GM19328 (cell line): ENCODE measurements around the gene TTC34.

ENCODE experiments used
- ATAC-seq: cut with Tn5 transposase; IDR thresholded peaks from one replicate; pipeline ENCODE4 v1.9.1; 2021; ENCODE audit warnings: mild to moderate bottlenecking, moderate library complexity; ENCODE audit not compliant: unreplicated experiment

Gene TTC34

DNA sequence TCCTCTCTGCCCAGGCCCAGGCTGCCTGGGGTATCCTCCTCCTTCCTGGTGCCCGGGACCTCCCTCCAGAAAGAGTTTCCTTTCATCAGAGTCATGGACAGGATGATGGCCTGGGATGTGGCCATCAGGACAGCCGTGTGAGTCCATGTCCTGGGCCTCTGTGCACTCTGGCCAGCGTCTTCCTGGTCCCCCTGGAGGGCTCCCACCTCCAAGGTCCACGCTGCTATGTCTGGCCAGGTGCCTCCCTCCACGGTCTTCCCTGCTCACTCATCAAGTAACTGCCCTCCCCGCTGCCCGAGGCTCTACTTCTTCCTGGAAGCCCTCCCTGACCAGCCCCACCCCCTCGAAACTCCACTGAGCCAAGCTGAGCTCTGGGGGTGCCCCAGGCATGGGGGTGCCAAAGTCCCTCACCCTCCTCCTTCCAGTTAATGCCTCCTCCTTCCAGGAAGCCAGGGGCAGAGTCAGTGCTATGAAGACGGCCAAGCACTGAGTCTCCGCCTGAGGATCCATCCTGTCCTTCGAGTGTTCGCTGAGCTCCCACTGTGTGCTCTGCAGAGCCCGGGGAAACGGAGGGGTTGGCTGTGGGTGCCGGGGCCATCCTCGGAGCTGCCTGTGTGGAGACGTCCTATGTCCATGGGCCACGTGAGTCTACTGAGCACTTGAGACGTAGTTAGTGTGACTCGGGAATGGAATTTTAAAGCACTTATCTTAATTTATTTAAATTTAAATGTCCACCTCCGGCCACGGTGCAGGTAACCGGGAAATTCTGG, 28.5 kb upstream of the TTC34 start:
- ATAC-seq, result no peak

- no peak for ATAC-seq
Measured at GRCh38 chr1:2828586-2829250, 27.2 kb upstream of the TTC34 start.

DNA sequence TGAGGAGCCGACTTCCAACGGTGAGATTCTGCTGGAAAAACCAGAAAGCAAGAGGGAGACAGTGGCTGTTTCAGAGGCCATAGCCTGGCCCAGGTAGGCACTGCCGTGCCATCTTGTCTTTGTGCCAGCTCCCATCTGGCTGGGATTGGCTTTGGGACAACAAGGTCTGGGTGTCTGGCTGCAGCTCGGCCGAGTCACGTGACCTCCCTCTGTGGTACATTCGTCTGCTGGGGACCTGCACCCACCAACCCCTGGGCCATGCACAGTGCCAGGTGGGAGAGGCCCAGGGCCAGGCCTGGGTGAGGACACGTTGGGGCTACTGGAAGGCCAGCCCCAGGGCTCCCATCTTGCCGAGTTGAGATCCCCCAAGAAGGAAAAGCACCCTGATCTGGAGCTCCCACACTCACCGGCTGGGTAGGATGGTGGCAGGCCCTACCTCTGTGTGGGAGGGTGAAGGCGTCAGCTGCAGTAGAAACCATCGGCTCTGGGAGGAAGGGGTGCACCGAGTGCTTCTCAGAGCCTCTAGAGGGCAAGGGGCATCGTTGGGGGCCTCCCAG, 25.3 kb upstream of the TTC34 start:
- ATAC-seq, result no peak

DNA sequence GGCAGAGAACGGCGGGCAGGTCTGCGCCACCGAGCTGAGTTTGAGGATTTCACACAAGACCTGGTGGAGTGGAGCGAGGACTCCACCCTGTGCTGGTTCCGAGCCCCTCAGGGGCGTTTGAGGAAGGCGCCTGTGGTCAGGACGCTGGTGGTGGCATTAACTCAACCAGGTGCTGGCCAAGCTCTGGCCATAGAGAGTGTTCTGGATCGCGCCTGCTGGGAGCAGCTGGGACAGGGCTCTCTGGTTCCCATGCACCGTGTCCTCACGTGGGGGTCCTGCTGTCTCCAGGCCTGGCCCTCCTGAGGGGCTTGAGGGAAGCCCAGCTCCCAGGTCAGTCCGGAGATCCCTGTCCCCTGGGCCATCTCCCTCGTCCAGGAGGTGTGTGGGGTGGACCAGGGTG, 24.8 kb upstream of the TTC34 start:
- ATAC-seq, result no peak

DNA sequence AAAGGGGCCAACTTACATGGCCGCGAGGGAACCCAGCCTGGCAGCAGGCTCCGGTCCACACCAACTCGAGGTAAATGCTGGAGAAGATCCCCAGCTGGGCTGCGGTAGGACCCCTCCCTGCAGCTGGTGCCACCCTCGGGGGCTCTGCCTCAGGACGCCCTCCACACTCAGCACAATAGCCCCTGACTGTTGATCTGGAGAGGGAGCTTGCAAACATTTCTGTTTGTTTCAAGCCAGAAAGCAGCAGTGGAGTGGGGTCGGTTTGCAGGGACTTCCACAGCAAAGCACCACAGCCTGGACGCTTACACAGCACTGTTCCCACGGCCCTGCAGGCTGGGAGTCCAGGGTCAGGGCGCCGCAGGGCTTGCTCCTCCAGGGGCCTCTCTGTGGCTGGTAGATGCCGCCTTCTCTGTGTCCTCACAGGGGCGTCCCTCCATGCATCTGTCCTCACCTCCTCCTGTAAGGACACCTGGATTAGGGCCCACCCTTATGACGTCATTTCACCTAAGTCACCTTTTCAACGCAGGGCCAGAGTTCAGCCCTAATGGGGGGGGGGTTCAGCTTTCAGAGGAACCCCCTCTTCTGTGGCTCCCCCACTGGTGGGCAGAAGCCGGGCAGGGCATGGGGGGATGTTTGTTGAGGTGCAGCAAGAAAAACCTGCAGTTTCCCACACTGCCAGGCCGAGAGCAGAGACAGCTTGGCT, 24.1 kb upstream of the TTC34 start:
- ATAC-seq, result no peak

- ATAC-seq, result no peak
Measured at GRCh38 chr1:2824999-2825398, 23.5 kb upstream of the TTC34 start.

DNA sequence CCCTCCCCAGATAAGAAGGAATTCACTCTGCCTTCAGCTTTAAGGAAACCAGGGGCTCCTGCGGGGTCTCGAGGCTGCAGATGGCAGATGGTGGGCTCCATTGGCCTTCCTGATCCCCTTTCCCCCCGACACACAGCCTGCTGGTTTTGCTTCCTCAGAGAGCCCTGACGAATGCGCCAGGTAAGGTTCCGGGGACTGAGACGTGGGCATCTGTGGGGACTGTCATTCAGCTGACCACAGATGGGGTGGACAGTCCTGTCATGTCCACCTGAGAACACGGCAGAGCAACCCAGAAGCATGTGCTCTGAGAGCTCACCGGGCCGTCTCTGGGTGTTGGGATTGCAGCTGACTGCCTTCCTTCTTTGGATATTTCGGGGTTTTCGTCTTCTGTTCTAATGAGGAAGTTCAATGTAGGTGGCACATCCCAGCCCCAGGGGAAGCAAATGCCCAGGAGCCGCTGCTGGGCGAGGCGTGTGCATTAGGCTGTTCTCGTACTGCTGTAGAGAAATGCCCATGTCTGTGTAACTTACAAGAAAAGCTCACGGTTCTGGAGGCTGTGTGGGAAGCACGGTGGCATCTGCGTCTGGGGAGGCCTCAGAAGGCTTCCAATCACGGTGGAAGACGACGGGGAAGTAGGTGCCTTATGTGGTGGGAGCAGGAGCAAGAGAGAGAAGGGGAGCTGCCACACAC, 22.6 kb upstream of the TTC34 start:
- ATAC-seq, result no peak

- no peak for ATAC-seq
Measured at GRCh38 chr1:2822621-2823145, 21.2 kb upstream of the TTC34 start.

DNA sequence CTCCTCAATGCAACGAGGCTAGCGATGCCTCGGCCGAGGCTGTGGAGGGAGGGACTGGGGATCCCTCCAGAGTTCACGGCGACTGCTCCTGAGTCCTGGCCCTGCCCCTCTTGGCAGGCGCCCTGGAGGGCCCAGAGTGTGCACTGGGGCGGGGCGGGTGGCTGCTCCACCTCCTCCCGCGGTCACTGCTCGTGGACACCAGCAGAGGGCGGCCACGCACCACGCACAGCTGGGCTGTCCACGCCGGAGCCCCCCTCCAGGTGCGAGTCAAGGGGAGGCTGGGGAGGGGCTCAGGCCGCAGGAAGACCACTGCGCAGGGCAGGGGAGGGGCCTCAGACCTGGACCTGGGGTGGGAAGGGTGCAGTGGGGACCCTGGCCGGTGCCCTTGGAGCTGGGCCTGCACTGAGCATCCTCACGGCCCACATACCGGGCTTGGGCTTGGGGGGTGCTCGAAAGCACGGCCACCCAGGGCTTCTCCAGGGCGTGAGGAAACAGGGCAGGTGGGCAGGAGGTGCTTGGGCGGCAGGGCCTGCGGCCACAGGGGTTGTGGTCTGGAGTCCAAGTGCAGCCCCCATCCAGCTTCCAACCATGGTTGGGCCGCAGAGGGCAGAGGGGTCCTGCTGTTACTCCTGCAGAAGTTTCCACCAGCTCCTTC, 20.6 kb upstream of the TTC34 start:
- ATAC-seq, result no peak

- no peak for ATAC-seq
Measured at GRCh38 chr1:2821373-2821955, 20.0 kb upstream of the TTC34 start.

GRCh38 chr1:2820731-2821372, 19.4 kb upstream of the TTC34 start:
- ATAC-seq, result no peak

GRCh38 chr1:2819831-2820730, 18.6 kb upstream of the TTC34 start:
- ATAC-seq, result no peak

- no peak for ATAC-seq
Measured at GRCh38 chr1:2819429-2819828, 17.9 kb upstream of the TTC34 start.

DNA sequence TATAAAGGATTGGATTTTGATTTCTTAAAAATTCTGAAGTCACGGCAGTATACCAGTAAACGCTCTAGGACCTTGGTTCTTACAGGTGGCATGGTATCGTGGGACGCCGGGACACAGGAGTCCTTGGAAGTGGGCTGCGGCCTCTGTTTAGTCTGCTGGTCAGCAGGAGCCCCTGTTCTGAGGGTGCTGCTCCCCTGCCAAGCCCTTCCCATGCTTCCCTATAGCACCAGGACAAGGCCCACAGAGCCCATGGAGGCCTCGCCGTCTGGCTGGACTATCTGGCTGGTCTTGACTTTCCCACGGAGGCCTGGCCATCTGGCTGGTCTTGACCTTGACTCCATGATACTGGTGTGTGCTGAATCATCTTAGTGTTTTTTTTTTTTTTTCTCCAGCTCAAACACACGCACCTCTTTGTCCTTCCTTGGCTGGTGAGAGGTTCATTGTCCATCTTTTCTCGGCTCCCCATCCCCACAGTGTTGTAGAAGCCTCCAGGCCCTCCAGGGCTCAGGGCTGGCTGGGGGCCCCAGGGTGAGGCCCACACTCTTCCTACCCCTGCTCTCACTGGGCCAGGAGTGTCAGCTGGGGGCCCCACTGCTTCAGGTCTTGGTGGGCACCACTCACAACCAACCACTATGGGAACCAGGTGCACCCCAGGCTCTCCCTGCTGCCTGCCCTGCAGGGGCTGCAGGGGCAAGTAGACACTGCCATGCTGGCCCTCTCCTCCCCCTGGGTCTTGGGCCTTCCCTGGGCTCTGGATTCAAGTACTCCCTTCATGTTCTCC, 16.5 kb upstream of the TTC34 start:
- ATAC-seq, result no peak

GRCh38 chr1:2816786-2817185, 15.3 kb upstream of the TTC34 start:
- no peak for ATAC-seq

DNA sequence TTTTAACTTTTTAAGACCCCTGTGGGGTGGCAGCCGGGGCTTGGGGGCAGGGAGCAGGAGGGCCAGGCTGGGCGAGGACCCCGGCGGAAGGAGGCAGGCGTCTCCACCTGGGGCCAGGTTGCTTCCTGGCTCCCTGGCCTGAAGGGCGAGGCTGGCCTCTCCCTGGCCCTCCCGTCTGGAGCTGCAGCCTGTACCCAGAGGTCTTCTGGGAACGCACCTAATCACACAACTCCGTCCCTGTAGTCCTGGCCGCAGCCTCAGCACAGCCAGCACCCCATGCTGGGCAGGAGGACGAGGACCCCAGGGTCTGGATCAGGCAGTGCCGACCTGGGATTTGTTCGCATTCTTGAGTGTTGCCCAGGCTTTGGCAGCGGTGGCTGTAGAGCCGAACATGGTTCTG, 14.1 kb upstream of the TTC34 start:
- no peak for ATAC-seq

GRCh38 chr1:2814511-2815075, 13.1 kb upstream of the TTC34 start:
- ATAC-seq, result no peak
